Peyer's patch (tissue), 4 donors: ENCODE measurements around the gene PTN. TPM values are rescaled to one million over a fixed set of nuclear protein-coding genes. Genes with fewer than 3 reads are reported as not detected.
"Not testable (repeated sequence)": the region's sequence is repeated elsewhere in the genome, so short reads cannot be mapped to it uniquely, and the experiment has no call there.

Experiments used
- DNase-seq, 3 donors: peaks; one replicate each; pipeline ENCODE4 v3.0.0-alpha.2; 2017 to 2019
- H3K27ac ChIP-seq, 4 donors: fragments of 200-600 bp; sonication (generic); one replicate each; pipeline ENCODE4 v1.5.1; 2016 to 2019
- H3K27me3 ChIP-seq, 2 donors: fragments of 200-600 bp; sonication (generic); one replicate each; pipeline ENCODE4 v1.5.1; 2019
- H3K36me3 ChIP-seq, 3 donors: fragments of 200-600 bp; sonication (generic); one replicate each; pipeline ENCODE4 v1.5.1; 2016 to 2019
- H3K4me1 ChIP-seq, 4 donors: fragments of 200-600 bp; sonication (generic); one replicate each; pipeline ENCODE4 v1.5.1; 2016 to 2019
- H3K4me3 ChIP-seq, 4 donors: fragments of 200-600 bp; sonication (generic); 1 replicate in 3 of 4; 2 replicates in 1 of 4; pipeline ENCODE4 v1.5.1; 2016 to 2019; ENCODE audit warnings: mild to moderate bottlenecking in 1 of 4
- H3K9me3 ChIP-seq, 4 donors: fragments of 200-600 bp; sonication (generic); one replicate each; pipeline ENCODE4 v1.5.1; 2016 to 2019; ENCODE audit warnings: mild to moderate bottlenecking in 1 of 4
- CTCF ChIP-seq, 6 experiments: fragments of 450-650 bp in 4 of 6; fragments of 200-600 bp in 2 of 6; sonication (generic) in 1 of 6; IDR thresholded peaks; one replicate each; pipeline ENCODE4 v1.5.1; 2017 to 2019; ENCODE audit warnings: antibody characterized with exemption in 6 of 6, mild to moderate bottlenecking in 3 of 6, moderate library complexity in 1 of 6
- POLR2A ChIP-seq, 2 donors: fragments of 450-650 bp; IDR thresholded peaks; one replicate each; pipeline ENCODE4 v1.5.1; 2017; ENCODE audit warnings: antibody characterized with exemption in 2 of 2, mild to moderate bottlenecking in 2 of 2, moderate library complexity in 2 of 2
- total RNA-seq, 4 donors: library from RNA; depleted of rRNA; stranded (reverse); fragments of >200 nt; gene quantifications; one replicate each; pipeline ENCODE4 v1.1.0, GENCODE V29; 2016

Gene PTN
- total RNA-seq, 4 donors from 2014 or later: 2.8 to 6.7 (median 4.0) TPM

- Histone ChIP-seq H3K4me3 (no peak overlapping the region), H3K4me1 (no peaks in the 10 kb centered on the region), H3K27me3 (no peaks in the 10 kb centered on the region), H3K27ac (no peak overlapping the region), H3K36me3 (no peaks in the 10 kb centered on the region), H3K9me3 (no peaks in the 10 kb centered on the region)
- TF ChIP-seq POLR2A (IDR thresholded peaks at IDR 0.05): no peak
- TF ChIP-seq CTCF (IDR thresholded peaks at IDR 0.05): no peak
- no peak for DNase-seq
These were observed 61.5 kb downstream of the PTN start for GRCh38 chr7:137282043-137282442.

GRCh38 chr7:137276189-137276588, 67.3 kb downstream of the PTN start:
- Histone ChIP-seq H3K4me3 (no peak overlapping the region), H3K36me3 (no peaks in the 10 kb centered on the region), H3K27me3 (no peaks in the 10 kb centered on the region), H3K4me1 (no peaks in the 10 kb centered on the region), H3K9me3 (no peaks in the 10 kb centered on the region), H3K27ac (no peak overlapping the region)
- DNase-seq: no peak
- TF ChIP-seq POLR2A (IDR thresholded peaks at IDR 0.05) (no peak), CTCF (IDR thresholded peaks at IDR 0.05) (no peak)

- no peak for DNase-seq
- TF ChIP-seq CTCF (IDR thresholded peaks at IDR 0.05) (no peak), POLR2A (IDR thresholded peaks at IDR 0.05) (no peak)
- Histone ChIP-seq H3K9me3 (no peaks in the 10 kb centered on the region), H3K27me3 (no peaks in the 10 kb centered on the region), H3K27ac (no peak overlapping the region), H3K4me1 (no peaks in the 10 kb centered on the region), H3K4me3 (no peak overlapping the region), H3K36me3 (no peaks in the 10 kb centered on the region)
These were observed 71.3 kb downstream of the PTN start for GRCh38 chr7:137272249-137272648.

- no peak overlapping the region for H3K4me3 ChIP-seq
- DNase-seq: no peak
- no peaks in the 10 kb centered on the region for H3K4me1 ChIP-seq
- TF ChIP-seq CTCF (IDR thresholded peaks at IDR 0.05) (no peak), POLR2A (IDR thresholded peaks at IDR 0.05) (no peak)
- no peaks in the 10 kb centered on the region for H3K36me3 ChIP-seq
- H3K27ac ChIP-seq: no peak overlapping the region
- H3K9me3 ChIP-seq: no peaks in the 10 kb centered on the region
- no peaks in the 10 kb centered on the region for H3K27me3 ChIP-seq
These were observed 74.3 kb downstream of the PTN start for GRCh38 chr7:137269240-137269639.

- H3K27ac ChIP-seq, DNase-seq, H3K4me1 ChIP-seq, H3K27me3 ChIP-seq, H3K36me3 ChIP-seq, H3K9me3 ChIP-seq, H3K4me3 ChIP-seq: not testable (repeated sequence)
These were observed 75.3 kb downstream of the PTN start for GRCh38 chr7:137268001-137268865.

- no peak overlapping the region for H3K27ac ChIP-seq
- TF ChIP-seq POLR2A (IDR thresholded peaks at IDR 0.05): no peak
- H3K4me1 ChIP-seq: no peaks in the 10 kb centered on the region
- H3K36me3 ChIP-seq: no peaks in the 10 kb centered on the region
- no peak for DNase-seq
- H3K4me3 ChIP-seq: no peak overlapping the region
- no peaks in the 10 kb centered on the region for H3K9me3 ChIP-seq
- no peaks in the 10 kb centered on the region for H3K27me3 ChIP-seq
These were observed 76.8 kb downstream of the PTN start for GRCh38 chr7:137266764-137267163.

DNA sequence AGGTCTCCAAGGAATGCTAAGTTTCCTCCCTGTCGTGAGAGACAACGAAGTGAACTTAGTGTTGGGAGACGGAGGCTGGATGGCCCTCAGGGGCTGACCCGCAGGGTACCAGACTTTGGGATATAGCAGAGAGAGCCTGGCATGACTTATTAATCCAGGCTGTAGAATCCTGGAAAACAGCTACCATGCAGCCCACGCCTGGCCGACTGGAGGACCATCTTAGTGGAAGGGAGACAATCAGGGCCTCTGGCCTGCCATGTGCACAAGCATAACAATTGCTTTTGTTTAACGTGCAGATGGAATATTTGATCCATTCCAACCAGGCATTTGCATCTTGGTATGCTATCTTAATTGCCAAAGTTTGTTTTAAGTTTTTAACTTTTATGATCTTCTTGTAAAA, 78.1 kb downstream of the PTN start:
- DNase-seq, H3K36me3 ChIP-seq, H3K9me3 ChIP-seq, H3K4me1 ChIP-seq, H3K4me3 ChIP-seq, H3K27ac ChIP-seq, H3K27me3 ChIP-seq: not testable (repeated sequence)
